Spinal cord (tissue), 10 donors: ENCODE data around the gene RNF180. TPM values are rescaled to one million over a fixed set of nuclear protein-coding genes. Genes with fewer than 3 reads are reported as not detected.

Source experiments
- DNase-seq, 6 donors: peaks; one replicate each; pipeline versions ENCODE4 v3.0.0 to v3.0.0-alpha.2; 2013 to 2015; ENCODE audit warnings: low spot score in 6 of 6, low read depth in 4 of 6
- H3K27ac ChIP-seq: one replicate; pipeline ENCODE4 v1.5.1; 2013; ENCODE audit warnings: low read depth, low read length, control low read depth
- H3K27me3 ChIP-seq: one replicate; pipeline ENCODE4 v1.6.1; 2013; ENCODE audit warnings: low read length; ENCODE audit not compliant: control insufficient read depth, insufficient read depth
- H3K36me3 ChIP-seq: one replicate; pipeline ENCODE4 v1.6.1; 2013; ENCODE audit warnings: low read length; ENCODE audit not compliant: control insufficient read depth, insufficient read depth
- H3K4me1 ChIP-seq: one replicate; pipeline ENCODE4 v1.6.1; 2013; ENCODE audit warnings: low read length; ENCODE audit not compliant: control insufficient read depth, insufficient read depth
- H3K4me3 ChIP-seq: one replicate; pipeline ENCODE4 v1.5.1; 2013; ENCODE audit warnings: low read depth, low read length, control low read depth
- H3K9me3 ChIP-seq: one replicate; pipeline ENCODE4 v1.6.1; 2013; ENCODE audit warnings: low read length; ENCODE audit not compliant: control insufficient read depth, insufficient read depth
- WGBS: methylation state at CpG from one replicate; pipeline ENCODE4 v1.1.5; 2013; ENCODE audit warnings: missing lambda C conversion rate; ENCODE audit not compliant: insufficient coverage; 5-methylcytosine and 5-hydroxymethylcytosine counted together
- polyA plus RNA-seq, 2 donors: library from polyadenylated mRNA; unstranded; fragments of 120-200 nt; gene quantifications; one replicate each; pipeline ENCODE4 v1.2.1, GENCODE V29; 2013; ENCODE audit not compliant: insufficient read length in 2 of 2
- total RNA-seq, 2 donors: library from RNA; depleted of rRNA in 1 of 2; stranded (reverse); fragments of 120-200 nt in 1 of 2; fragments of >200 nt in 1 of 2; gene quantifications; one replicate each; pipeline versions ENCODE4 v1.2.3 to v1.2.4, GENCODE V29; 2013 to 2014
- donor health status: healthy.

Gene RNF180
- total and polyA plus RNA-seq, 4 donors, result 10.0 to 39.4 (median 18.0) TPM

DNA sequence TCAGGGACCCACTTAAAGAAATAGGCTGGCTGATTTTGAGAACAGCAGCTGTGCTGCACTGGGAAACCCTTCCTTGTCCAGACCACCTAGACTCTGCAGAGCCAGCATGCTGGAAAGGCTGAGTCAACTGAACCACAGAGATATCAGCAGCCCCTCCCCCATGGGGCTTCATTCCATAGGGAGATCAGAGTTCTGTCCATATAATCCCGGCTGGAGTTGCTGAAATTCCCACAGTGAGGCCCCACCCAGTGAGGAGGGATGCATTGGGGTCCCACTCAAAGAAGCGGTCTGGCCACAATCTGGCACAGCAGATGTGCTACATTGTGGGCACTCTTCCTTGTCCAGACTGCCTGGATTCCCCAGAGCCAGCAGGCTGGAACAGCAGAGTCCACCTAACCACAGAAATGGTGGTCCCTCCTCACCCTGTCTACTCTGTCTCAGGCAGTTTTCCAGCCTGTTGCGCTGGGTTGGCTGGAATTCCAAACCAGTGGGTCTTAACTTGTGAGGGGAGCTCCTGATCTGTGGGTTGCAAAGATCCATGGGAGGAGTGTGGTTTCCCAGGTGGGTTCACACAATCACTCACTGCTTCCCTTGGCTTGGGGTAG is 127.1 kb downstream of the RNF180 start:
- H3K4me1 ChIP-seq, result no peaks in the 10 kb centered on the region
- DNase-seq, result no peak
- H3K9me3 ChIP-seq, result peaks cover 7% of the 10 kb centered on the region
- H3K27ac ChIP-seq, result no peak overlapping the region
- H3K27me3 ChIP-seq, result no peaks in the 10 kb centered on the region
- no peaks in the 10 kb centered on the region for H3K36me3 ChIP-seq
- no peak overlapping the region for H3K4me3 ChIP-seq
- 83% methylated on average over 2 of the region's 3 CpGs for WGBS

DNA sequence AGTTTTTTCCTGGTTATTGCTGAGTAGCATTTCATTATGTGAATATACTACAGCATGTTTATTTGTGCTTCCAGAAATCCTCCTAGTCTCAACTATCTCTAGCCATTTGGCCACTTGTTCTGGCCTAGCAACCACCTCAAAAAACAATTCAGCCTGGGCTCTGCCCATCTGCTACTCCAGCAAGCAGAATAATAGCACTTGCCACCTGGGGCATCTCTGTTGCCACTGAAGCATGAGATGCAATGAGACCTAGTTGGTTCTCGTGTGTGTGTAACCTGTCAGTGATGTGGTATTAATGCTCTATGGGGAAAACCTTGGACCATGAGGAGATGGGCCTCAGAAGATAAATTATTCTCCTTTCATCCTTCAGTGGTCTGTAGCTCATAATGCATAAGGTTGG is 129.5 kb downstream of the RNF180 start:
- Histone ChIP-seq H3K36me3 (no peaks in the 10 kb centered on the region), H3K9me3 (peaks cover 4% of the 10 kb centered on the region), H3K4me1 (no peaks in the 10 kb centered on the region), H3K4me3 (no peak overlapping the region), H3K27ac (no peak overlapping the region), H3K27me3 (no peaks in the 10 kb centered on the region)
- no CpG with 5 or more reads among the region's 1 CpG for WGBS
- DNase-seq, result peak in 1 of 6 donors; percentile 28

DNA sequence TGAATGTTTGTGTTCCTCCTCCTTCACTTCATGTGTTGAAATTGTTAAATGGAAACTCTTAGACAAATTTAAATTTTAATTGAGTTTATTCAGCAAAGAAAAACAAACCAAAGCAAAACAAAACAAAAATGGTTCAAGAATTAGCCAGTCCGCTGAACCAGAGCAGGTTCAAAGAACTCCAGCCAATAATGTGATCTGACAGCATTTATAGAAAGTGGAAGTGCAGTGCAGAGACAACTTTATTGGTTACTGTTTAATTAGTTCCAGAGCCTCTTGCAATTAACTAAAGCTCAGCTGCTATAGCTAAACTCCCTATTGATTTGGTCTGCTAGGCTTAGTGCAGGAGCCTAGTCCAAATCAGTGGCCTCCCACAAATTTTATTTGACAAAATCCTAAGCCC is 132.9 kb downstream of the RNF180 start:
- Histone ChIP-seq H3K27ac (no peak overlapping the region), H3K27me3 (no peaks in the 10 kb centered on the region), H3K4me1 (no peaks in the 10 kb centered on the region), H3K9me3 (no peaks in the 10 kb centered on the region), H3K4me3 (no peak overlapping the region), H3K36me3 (no peaks in the 10 kb centered on the region)
- peak in 1 of 6 donors; percentile 36 for DNase-seq
- no CpG with 5 or more reads among the region's 1 CpG for WGBS

DNA sequence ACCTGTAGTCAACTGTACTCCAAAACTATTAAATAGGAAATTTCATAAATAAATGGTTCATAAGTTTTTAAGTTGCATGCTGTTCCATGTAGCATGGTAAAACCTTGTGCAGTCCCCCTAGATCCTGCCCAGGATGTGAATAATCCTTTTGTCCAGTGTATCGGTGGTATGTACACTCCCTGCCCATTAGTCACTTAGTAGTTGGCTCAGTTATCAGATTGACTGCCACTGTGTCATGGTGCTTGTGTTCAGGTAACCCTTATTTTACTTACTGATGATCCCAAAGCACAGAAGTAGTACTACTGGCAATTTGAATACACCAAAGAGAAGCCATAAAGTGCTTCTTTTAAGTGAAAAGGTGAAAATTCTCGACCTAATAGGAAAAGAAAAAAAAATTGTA is 134.2 kb downstream of the RNF180 start:
- peaks cover 2% of the 10 kb centered on the region for H3K9me3 ChIP-seq
- no peak for DNase-seq
- no peak overlapping the region for H3K27ac ChIP-seq
- no peak overlapping the region for H3K4me3 ChIP-seq
- H3K36me3 ChIP-seq, result no peaks in the 10 kb centered on the region
- WGBS, result 78% methylated on average over 2 of the region's 2 CpGs
- H3K27me3 ChIP-seq, result no peaks in the 10 kb centered on the region
- no peaks in the 10 kb centered on the region for H3K4me1 ChIP-seq

DNA sequence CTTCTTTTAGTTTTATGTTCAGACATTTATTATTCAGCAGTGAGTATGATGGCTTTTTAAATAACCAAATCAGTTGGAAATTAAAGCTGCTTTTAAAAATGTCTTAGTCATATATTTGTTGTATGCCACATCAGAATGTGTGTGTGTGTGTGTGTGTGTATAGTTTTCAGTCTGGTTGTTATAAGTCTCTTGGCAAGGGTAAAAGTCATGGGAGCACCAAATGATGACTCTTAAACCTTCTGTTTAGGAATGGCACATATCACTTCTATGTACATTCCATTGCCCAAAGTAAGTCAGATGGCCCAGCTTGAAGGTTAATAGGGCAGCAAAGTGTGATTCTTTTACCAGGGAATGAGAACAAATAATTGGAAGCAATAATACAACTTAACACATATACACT is 135.9 kb downstream of the RNF180 start:
- Histone ChIP-seq H3K4me3 (no peak overlapping the region), H3K36me3 (no peaks in the 10 kb centered on the region), H3K27ac (no peak overlapping the region), H3K4me1 (no peaks in the 10 kb centered on the region), H3K27me3 (no peaks in the 10 kb centered on the region), H3K9me3 (peaks cover 2% of the 10 kb centered on the region)
- DNase-seq, result no peak

DNA sequence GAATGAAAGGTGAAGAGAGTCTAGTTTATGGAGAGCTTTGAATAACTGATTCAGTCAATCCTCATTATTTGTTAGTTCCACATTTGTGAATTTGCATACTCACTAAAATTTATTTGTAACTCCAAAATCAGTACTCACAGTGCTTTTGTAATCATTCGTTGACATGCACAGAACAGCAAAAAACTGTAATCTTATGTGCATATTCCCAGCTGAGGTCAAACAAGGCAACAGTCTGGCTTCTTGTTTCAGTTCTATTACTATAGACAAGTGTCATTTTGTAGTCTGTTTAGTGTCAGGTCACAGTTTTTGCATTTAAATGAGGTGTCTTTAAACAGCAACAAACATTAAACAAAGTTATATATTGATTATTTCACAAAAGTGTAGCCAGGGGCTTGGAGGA is 142.5 kb downstream of the RNF180 start:
- Histone ChIP-seq H3K9me3 (peaks cover 2% of the 10 kb centered on the region), H3K36me3 (no peaks in the 10 kb centered on the region), H3K27ac (no peak overlapping the region), H3K4me1 (no peaks in the 10 kb centered on the region), H3K27me3 (no peaks in the 10 kb centered on the region), H3K4me3 (no peak overlapping the region)
- DNase-seq, result no peak
- no CpG with 5 or more reads among the region's 1 CpG for WGBS

DNA sequence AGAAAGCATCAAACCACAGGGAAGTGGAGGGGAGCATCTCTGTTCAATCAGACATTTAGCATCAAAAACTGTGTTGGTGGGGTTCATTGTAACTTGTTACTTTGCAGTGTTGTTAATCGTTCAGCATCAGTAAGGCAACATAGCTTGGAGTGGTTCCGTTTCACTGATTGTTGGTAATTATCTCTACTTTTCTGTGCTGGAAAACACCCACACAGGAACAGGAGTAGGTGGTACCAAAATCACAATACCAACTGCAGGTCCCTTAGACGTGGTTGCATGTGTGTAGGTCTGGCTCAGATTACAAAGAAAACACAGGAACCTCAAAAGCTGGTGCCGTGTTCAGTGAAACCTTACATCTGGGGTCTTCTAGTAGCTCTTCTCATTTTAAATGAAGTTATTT is 146.8 kb downstream of the RNF180 start:
- DNase-seq, result no peak
- Histone ChIP-seq H3K4me3 (no peak overlapping the region), H3K36me3 (no peaks in the 10 kb centered on the region), H3K9me3 (no peaks in the 10 kb centered on the region), H3K27ac (no peak overlapping the region), H3K4me1 (no peaks in the 10 kb centered on the region), H3K27me3 (no peaks in the 10 kb centered on the region)
- WGBS, result no CpG with 5 or more reads among the region's 4 CpGs

DNA sequence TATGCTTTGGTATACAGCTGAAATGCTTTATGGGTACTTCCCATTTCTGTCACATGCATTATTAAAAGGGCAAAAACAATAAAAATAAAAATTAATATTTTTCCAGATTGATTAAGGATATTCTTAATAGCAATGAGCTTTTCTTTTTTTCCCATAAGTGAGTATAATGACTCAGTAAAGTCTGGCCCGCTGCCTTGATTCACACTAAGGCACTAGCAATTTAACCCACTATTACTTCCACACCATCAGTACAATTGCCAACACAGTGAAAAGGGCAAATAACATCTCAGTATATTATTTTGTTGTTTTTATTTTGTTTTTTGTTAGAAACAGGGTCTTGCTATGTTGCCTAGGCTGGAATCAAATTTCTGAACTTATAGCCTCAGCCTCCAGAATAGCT is 150.1 kb downstream of the RNF180 start:
- Histone ChIP-seq H3K27me3 (no peaks in the 10 kb centered on the region), H3K9me3 (no peaks in the 10 kb centered on the region), H3K27ac (no peak overlapping the region), H3K4me1 (no peaks in the 10 kb centered on the region), H3K4me3 (no peak overlapping the region), H3K36me3 (no peaks in the 10 kb centered on the region)
- peak in 1 of 6 donors; percentile 10 for DNase-seq
- no CpG with 5 or more reads among the region's 1 CpG for WGBS

DNA sequence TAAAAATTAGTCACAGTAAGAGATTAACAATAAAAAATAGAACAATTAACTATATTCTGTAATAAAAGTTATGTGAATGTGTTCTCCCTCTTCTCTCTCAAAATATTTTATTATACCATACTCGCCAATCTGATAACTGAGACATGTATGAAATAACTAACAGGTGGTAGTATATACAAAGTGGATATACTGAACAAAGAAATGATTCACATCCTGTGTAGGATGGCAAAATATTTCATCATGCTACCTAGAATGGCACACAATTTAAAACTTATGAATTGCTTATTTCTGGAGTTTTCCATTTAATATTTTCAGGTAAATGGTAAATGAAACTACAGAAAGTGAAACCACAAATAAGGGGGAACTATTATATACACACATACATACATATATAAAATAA is 152.5 kb downstream of the RNF180 start:
- DNase-seq, result no peak
- H3K27me3 ChIP-seq, result no peaks in the 10 kb centered on the region
- H3K9me3 ChIP-seq, result no peaks in the 10 kb centered on the region
- WGBS, result no CpG with 5 or more reads among the region's 1 CpG
- H3K4me1 ChIP-seq, result no peaks in the 10 kb centered on the region
- H3K36me3 ChIP-seq, result no peaks in the 10 kb centered on the region
- no peak overlapping the region for H3K4me3 ChIP-seq
- H3K27ac ChIP-seq, result no peak overlapping the region

DNA sequence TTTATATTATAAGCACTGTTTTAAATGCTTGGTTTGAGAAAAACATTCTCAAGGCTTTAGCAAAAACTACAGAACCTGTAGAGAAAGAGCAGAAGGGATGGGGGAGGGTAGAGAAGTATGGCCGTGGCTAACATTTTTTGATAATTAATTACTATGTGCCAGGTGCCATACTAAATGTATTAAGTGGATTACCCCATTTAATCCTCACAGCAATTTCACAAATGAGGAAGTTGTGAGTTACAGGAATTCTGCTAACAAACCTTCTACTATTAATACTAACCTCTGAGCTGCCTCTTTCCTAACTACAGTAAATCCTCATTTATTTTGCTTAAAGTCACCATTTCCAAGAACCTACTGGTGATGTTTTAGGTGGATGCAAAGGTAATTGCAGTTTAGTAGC is 157.9 kb downstream of the RNF180 start:
- H3K4me3 ChIP-seq, result no peak overlapping the region
- no CpG with 5 or more reads among the region's 1 CpG for WGBS

More for the DNA sequence above, 157.9 kb downstream of the RNF180 start:
- Histone ChIP-seq H3K27me3 (no peaks in the 10 kb centered on the region), H3K4me1 (no peaks in the 10 kb centered on the region), H3K9me3 (peaks cover 5% of the 10 kb centered on the region), H3K27ac (no peak overlapping the region), H3K36me3 (no peaks in the 10 kb centered on the region)
- no peak for DNase-seq
